ENCODE results near the gene EFNA5.

Gene EFNA5

GRCh38 chr5:107672211-107673038 lies 1.7 kb upstream of the EFNA5 start:
- peak; percentile 49 for DNase-seq

GRCh38 chr5:107671742-107672210 lies 1.0 kb upstream of the EFNA5 start:
- peak; percentile 31 for DNase-seq

- no peak for DNase-seq
These were observed 428 bp downstream of the EFNA5 start for GRCh38 chr5:107670087-107670931.

GRCh38 chr5:107669096-107670031 lies 1.4 kb downstream of the EFNA5 start:
- DNase-seq, result peak; percentile 18

- no peak for DNase-seq
These were observed 2.3 kb downstream of the EFNA5 start for GRCh38 chr5:107668154-107669095.

- no peak for DNase-seq
These were observed 4.6 kb downstream of the EFNA5 start for GRCh38 chr5:107666051-107666655.

GRCh38 chr5:107665036-107665570 lies 5.6 kb downstream of the EFNA5 start:
- DNase-seq, result no peak

- DNase-seq, result no peak
These were observed 7.0 kb downstream of the EFNA5 start for GRCh38 chr5:107663697-107664096.

- no peak for DNase-seq
These were observed 9.1 kb downstream of the EFNA5 start for GRCh38 chr5:107661650-107662044.

GRCh38 chr5:107661038-107661649 lies 9.6 kb downstream of the EFNA5 start:
- no peak for DNase-seq

- DNase-seq, result no peak
These were observed 12.2 kb downstream of the EFNA5 start for GRCh38 chr5:107658528-107658927.

- DNase-seq, result no peak
These were observed 14.9 kb downstream of the EFNA5 start for GRCh38 chr5:107655831-107656230.

GRCh38 chr5:107654827-107655226 lies 15.9 kb downstream of the EFNA5 start:
- no peak for DNase-seq

- DNase-seq, result no peak
These were observed 17.1 kb downstream of the EFNA5 start for GRCh38 chr5:107653685-107654084.

- no peak for DNase-seq
These were observed 17.7 kb downstream of the EFNA5 start for GRCh38 chr5:107652839-107653607.

GRCh38 chr5:107652408-107652807 lies 18.3 kb downstream of the EFNA5 start:
- DNase-seq, result no peak

- DNase-seq, result no peak
These were observed 19.4 kb downstream of the EFNA5 start for GRCh38 chr5:107651325-107651724.

- no peak for DNase-seq
These were observed 24.3 kb downstream of the EFNA5 start for GRCh38 chr5:107646418-107646817.

- DNase-seq, result no peak
These were observed 30.2 kb downstream of the EFNA5 start for GRCh38 chr5:107640568-107640967.

GRCh38 chr5:107639990-107640389 lies 30.7 kb downstream of the EFNA5 start:
- DNase-seq, result no peak
